Upper lobe of right lung (tissue), 1 donor: ENCODE data around the gene RFC2. TPM values are rescaled to one million over a fixed set of nuclear protein-coding genes. Genes with fewer than 3 reads are reported as not detected.
A peak's percentile ranks its signal among the peaks of the same experiment; 100 is the strongest.

Experiments
- ATAC-seq: fragments of 200-7000 bp; cut with Tn5 transposase; one replicate; pipeline ENCODE4 v1.9.1; 2020; ENCODE audit warnings: mild to moderate bottlenecking, moderate library complexity
- DNase-seq: peaks from one replicate; pipeline ENCODE4 v3.0.0-alpha.2; 2020
- H3K27ac ChIP-seq: fragments of 200-600 bp; one replicate; pipeline ENCODE4 v1.8.0; 2022
- H3K27me3 ChIP-seq: fragments of 200-600 bp; one replicate; pipeline ENCODE4 v1.8.0; 2022; ENCODE audit warnings: mild to moderate bottlenecking
- H3K36me3 ChIP-seq: fragments of 200-600 bp; one replicate; pipeline ENCODE4 v1.8.0; 2022
- H3K4me1 ChIP-seq: fragments of 200-600 bp; one replicate; pipeline ENCODE4 v1.8.0; 2022
- H3K4me3 ChIP-seq: fragments of 200-600 bp; one replicate; pipeline ENCODE4 v1.8.0; 2022; ENCODE audit warnings: mild to moderate bottlenecking
- H3K9me3 ChIP-seq: fragments of 200-600 bp; one replicate; pipeline ENCODE4 v1.8.0; 2022
- CTCF ChIP-seq: fragments of 200-600 bp; IDR thresholded peaks from one replicate; pipeline ENCODE4 v1.8.0; 2022; ENCODE audit warnings: antibody characterized with exemption
- intact Hi-C: fragments of 100-400 bp; cut with DNase I; formaldehyde crosslinking; loops from one replicate; pipeline ENCODE4 v1.11.0; 2022
- microRNA-seq: library from miRNA; unstranded; fragments of <30 nt; microRNA quantifications from one replicate; pipeline ENCODE4 v1.2.0, GENCODE V29; 2020; ENCODE audit warnings: borderline microRNAs expressed
- total RNA-seq: library from RNA; stranded (reverse); fragmentation: NEBNext Ultra II Directional; extraction: Animal tissue kit (Norgen Biotek cat#: 25700); gene quantifications from one replicate; pipeline ENCODE4 v1.2.1, GENCODE V29; 2021
- donor health status: DM: no; HTN: yes; CAD: no; lungs with severe emphysema.

The RFC2 gene
- total RNA-seq, 1 donor from 2014 or later, result 16.3 TPM

- Histone ChIP-seq H3K36me3 (peaks cover 34% of the 10 kb centered on the region), H3K4me3 (no peak overlapping the region), H3K4me1 (peaks cover 86% of the 10 kb centered on the region), H3K27ac (no peak overlapping the region), H3K27me3 (no peaks in the 10 kb centered on the region), H3K9me3 (no peaks in the 10 kb centered on the region)
- TF ChIP-seq CTCF, result no peak
- intact Hi-C loops, result loop anchor here (10.0 kb wide), 1 partner anchor 330 kb away; no protein-coding TSS in a partner anchor
- DNase-seq (no peak), ATAC-seq (no peak)
Observed at GRCh38 chr7:74185016-74185415, 69.2 kb downstream of the RFC2 start.

DNA sequence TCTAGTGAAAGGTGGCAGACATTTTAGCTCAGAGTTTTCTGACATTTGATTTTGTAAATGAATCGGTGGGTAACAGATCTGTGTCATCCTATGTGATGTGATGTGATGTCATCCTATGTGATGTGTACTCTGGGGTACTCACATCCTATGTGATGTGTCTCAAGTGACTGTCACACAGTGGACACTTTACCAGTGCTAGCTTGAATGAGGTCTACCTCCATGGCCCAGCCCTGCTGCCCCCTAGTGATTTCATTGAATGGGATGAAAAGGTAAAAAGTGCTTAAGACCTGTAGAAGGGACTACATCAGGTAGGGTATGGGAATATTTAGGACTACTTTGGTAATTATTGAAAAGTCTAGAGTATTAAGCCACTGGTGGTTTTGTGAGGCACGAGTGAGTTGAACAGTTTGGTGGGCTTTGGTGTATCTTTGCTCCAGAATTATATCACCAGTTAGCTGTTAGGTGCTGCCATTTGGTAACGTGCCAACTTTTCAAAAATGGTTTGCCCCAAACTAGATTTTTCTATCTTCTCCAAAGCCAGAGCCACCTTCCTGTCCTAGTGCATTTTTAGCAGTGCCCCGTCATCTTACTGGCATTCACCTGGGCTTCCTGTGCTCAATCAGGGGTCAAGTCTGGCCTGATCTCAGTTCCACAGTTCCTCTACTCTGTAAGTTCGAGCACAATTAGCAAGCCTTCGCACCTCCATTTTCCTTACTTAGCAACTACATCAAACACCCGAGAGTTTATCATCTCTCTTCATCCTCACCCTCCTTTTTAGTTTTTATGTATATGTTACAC lies 70.3 kb downstream of the RFC2 start:
- ATAC-seq, result peak; percentile 12
- peaks cover 92% of the 10 kb centered on the region for H3K4me1 ChIP-seq
- intact Hi-C loops, result loop anchor here (10.0 kb wide), 1 partner anchor 329 kb away; no protein-coding TSS in a partner anchor

DNA sequence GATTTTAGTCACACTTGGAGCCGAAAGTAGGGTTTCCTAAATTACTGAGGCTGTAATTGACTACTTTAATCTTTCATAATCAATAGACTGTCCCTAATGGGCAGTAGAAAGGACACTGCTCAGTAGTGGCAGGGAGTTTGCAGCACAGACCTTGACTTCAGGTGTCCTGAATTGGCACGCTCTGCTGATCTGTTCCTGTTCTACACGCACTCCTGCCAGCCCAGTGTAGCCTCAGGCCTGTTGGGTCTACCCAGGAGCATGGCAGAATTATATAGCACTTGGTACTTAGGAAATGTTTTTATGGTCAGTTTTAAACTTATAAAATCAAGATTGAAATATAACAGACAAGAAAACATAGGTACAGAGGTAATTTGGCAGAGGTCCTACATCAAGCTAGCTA lies 71.1 kb downstream of the RFC2 start:
- no peak for TF ChIP-seq CTCF
- intact Hi-C loops, result loop anchor here (10.0 kb wide), 1 partner anchor 328 kb away; no protein-coding TSS in a partner anchor
- Histone ChIP-seq H3K36me3 (peaks cover 30% of the 10 kb centered on the region), H3K27me3 (no peaks in the 10 kb centered on the region), H3K4me3 (no peak overlapping the region), H3K4me1 (peaks cover 92% of the 10 kb centered on the region), H3K27ac (no peak overlapping the region), H3K9me3 (no peaks in the 10 kb centered on the region)
- ATAC-seq (no peak), DNase-seq (no peak)

More for the DNA sequence above, 70.3 kb downstream of the RFC2 start:
- no peak for DNase-seq
- Histone ChIP-seq H3K4me3 (no peak overlapping the region), H3K27ac (no peak overlapping the region), H3K27me3 (no peaks in the 10 kb centered on the region), H3K9me3 (no peaks in the 10 kb centered on the region), H3K36me3 (peaks cover 31% of the 10 kb centered on the region)
- TF ChIP-seq CTCF, result peak; percentile 6

DNA sequence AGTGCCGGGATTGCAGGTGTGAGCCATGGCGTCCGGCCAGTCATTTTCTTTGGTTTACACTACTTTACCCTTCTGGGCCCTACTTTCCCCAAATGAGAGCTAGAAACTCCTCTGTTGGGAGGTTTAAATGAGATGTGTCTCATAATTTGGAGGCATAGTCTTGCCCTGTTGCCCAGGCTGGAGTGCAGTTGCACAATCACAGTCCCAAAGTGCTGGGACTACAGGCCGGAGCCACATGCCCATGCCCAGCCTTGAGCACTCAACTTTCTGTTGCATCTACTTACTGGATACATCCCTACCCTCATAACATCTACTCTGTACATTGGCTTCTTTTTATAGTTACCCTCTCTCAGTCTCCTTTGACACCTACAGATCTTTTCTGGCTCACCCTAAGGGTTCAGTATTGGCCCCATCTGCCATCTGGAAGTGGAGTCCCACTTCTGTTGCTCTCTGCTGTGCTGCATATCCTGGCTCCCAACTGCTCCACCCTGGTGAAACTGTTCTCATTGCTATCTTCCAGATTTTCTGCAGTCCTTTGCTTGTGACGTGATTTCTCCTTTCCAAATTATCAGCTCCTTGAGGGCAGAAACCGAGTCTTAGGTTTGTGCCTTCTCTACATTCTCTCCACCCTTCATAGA lies 71.6 kb downstream of the RFC2 start:
- H3K4me3 ChIP-seq, result no peak overlapping the region
- intact Hi-C loops, result loop anchor here (10.0 kb wide), 1 partner anchor 328 kb away; no protein-coding TSS in a partner anchor
- ATAC-seq (peak; percentile 44), DNase-seq (no peak)
- no peak for TF ChIP-seq CTCF
- H3K9me3 ChIP-seq, result no peaks in the 10 kb centered on the region
- H3K4me1 ChIP-seq, result peaks cover 92% of the 10 kb centered on the region
- H3K27me3 ChIP-seq, result no peaks in the 10 kb centered on the region
- no peak overlapping the region for H3K27ac ChIP-seq
- peaks cover 27% of the 10 kb centered on the region for H3K36me3 ChIP-seq

DNA sequence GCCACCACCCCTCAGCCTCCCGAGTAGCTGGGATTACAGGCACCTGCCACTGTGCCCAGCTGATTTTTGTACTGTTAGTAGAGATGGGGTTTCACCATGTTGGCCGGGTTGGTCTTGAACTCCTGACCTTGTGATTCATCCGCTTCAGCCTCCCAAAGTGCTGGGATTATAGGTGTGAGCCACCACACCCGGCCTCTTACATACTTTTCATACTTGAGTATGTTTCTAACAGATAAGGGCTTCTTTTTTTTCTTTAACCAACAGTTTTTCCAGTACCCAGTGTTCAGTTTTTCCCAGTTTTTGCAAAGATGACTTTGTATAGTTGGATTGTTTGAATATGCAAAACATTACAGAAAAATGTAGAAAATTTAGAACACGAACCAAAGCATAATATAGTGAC lies 72.4 kb downstream of the RFC2 start:
- intact Hi-C loops, result loop anchor here (10.0 kb wide), 1 partner anchor 327 kb away; no protein-coding TSS in a partner anchor
- H3K27ac ChIP-seq, result no peak overlapping the region
- ATAC-seq, result no peak
- H3K4me1 ChIP-seq, result peaks cover 92% of the 10 kb centered on the region
- peaks cover 26% of the 10 kb centered on the region for H3K36me3 ChIP-seq
- no peak for DNase-seq
- H3K27me3 ChIP-seq, result no peaks in the 10 kb centered on the region
- no peak for TF ChIP-seq CTCF
- no peaks in the 10 kb centered on the region for H3K9me3 ChIP-seq
- H3K4me3 ChIP-seq, result no peak overlapping the region

Small RNA genes within 50 kb of the gene (microRNA-seq; reads per million reads assigned to microRNA genes)
- gene MIR590, result 169 reads per million, percentile 70 among the genes with 10 or more reads in this experiment

Other genes with a start within 250 kb of the RFC2 start
- 231 TPM for gene ELN, start 226.2 kb downstream of the RFC2 start, total RNA-seq
- gene LIMK1, start 170.6 kb downstream of the RFC2 start, total RNA-seq, result 53.1 TPM
- gene EIF4H, start 80.0 kb downstream of the RFC2 start, total RNA-seq, result 218 TPM
- 47.0 TPM for gene LAT2, start 44.4 kb downstream of the RFC2 start, total RNA-seq
- 24.3 TPM for gene CLIP2, start 35.0 kb upstream of the RFC2 start, total RNA-seq
- 30.5 TPM for gene GTF2IRD1, start 199.5 kb upstream of the RFC2 start, total RNA-seq